ENCODE data around the gene C22orf42.

Gene C22orf42

GRCh38 chr22:32130464-32130863, 28.6 kb downstream of the C22orf42 start:
- H3K4me3 ChIP-seq (ENCODE audit: low read length): no peak overlapping the region
- no peak for TF ChIP-seq CTCF (conservative IDR thresholded peaks at IDR 0.05; ENCODE audit: low read length)
- DNase-seq (ENCODE audit: low read depth): peak; percentile 2

GRCh38 chr22:32127904-32128303, 31.2 kb downstream of the C22orf42 start:
- no peak for TF ChIP-seq CTCF (conservative IDR thresholded peaks at IDR 0.05; ENCODE audit: low read length)
- no peak overlapping the region for H3K4me3 ChIP-seq (ENCODE audit: low read length)
- no peak for DNase-seq (ENCODE audit: low read depth)

- no peak for TF ChIP-seq CTCF (conservative IDR thresholded peaks at IDR 0.05; ENCODE audit: low read length)
Observed at GRCh38 chr22:32123657-32124056, 35.4 kb downstream of the C22orf42 start.

GRCh38 chr22:32122899-32123298, 36.2 kb downstream of the C22orf42 start:
- DNase-seq (ENCODE audit: low read depth): no peak
- TF ChIP-seq CTCF (conservative IDR thresholded peaks at IDR 0.05; ENCODE audit: low read length): no peak
- H3K4me3 ChIP-seq (ENCODE audit: low read length): no peak overlapping the region

More at GRCh38 chr22:32123657-32124056, 35.4 kb downstream of the C22orf42 start:
- DNase-seq (ENCODE audit: low read depth): no peak
- H3K4me3 ChIP-seq (ENCODE audit: low read length): no peak overlapping the region

GRCh38 chr22:32120603-32121002, 38.5 kb downstream of the C22orf42 start:
- TF ChIP-seq CTCF (conservative IDR thresholded peaks at IDR 0.05; ENCODE audit: low read length): no peak
- DNase-seq (ENCODE audit: low read depth): no peak
- H3K4me3 ChIP-seq (ENCODE audit: low read length): no peak overlapping the region

GRCh38 chr22:32119568-32120235, 39.4 kb downstream of the C22orf42 start:
- H3K4me3 ChIP-seq (ENCODE audit: low read length): no peak overlapping the region
- no peak for DNase-seq (ENCODE audit: low read depth)
- no peak for TF ChIP-seq CTCF (conservative IDR thresholded peaks at IDR 0.05; ENCODE audit: low read length)

- TF ChIP-seq CTCF (conservative IDR thresholded peaks at IDR 0.05; ENCODE audit: low read length): no peak
- no peak for DNase-seq (ENCODE audit: low read depth)
- no peak overlapping the region for H3K4me3 ChIP-seq (ENCODE audit: low read length)
Observed at GRCh38 chr22:32112380-32112779, 46.7 kb downstream of the C22orf42 start.

All from AG10803 (cell line).